Muscle of leg (tissue), 11 donors: ENCODE results near the gene CPEB4. TPM values are rescaled to one million over a fixed set of nuclear protein-coding genes. Genes with fewer than 3 reads are reported as not detected.

Experiments used
- DNase-seq: peaks from one replicate; pipeline ENCODE4 v3.0.0; 2013
- H3K27ac ChIP-seq: one replicate; pipeline ENCODE4 v1.5.1; 2013; ENCODE audit warnings: mild to moderate bottlenecking, low read length, control low read depth
- H3K27me3 ChIP-seq: one replicate; pipeline ENCODE4 v1.6.1; 2013; ENCODE audit warnings: low read length; ENCODE audit not compliant: control insufficient read depth, insufficient read depth
- H3K36me3 ChIP-seq: one replicate; pipeline ENCODE4 v1.6.1; 2013; ENCODE audit warnings: low read length; ENCODE audit not compliant: control insufficient read depth, insufficient read depth
- H3K4me1 ChIP-seq: one replicate; pipeline ENCODE4 v1.6.1; 2013; ENCODE audit warnings: low read length; ENCODE audit not compliant: control insufficient read depth, insufficient read depth
- H3K4me3 ChIP-seq: one replicate; pipeline ENCODE4 v1.5.1; 2013; ENCODE audit warnings: low read length, control low read depth
- H3K9me3 ChIP-seq: replicated peaks from 2 replicates; pipeline ENCODE4 v1.6.1; 2013; ENCODE audit warnings: low read depth, low read length; ENCODE audit not compliant: control insufficient read depth
- WGBS: methylation state at CpG from one replicate; pipeline ENCODE4 v1.1.5; 2013; ENCODE audit warnings: missing lambda C conversion rate; ENCODE audit not compliant: insufficient coverage; 5-methylcytosine and 5-hydroxymethylcytosine counted together
- polyA plus RNA-seq, 8 donors: library from polyadenylated mRNA; unstranded; fragments of 120-200 nt; gene quantifications; one replicate each; pipeline versions ENCODE4 v1.2.1 to v1.2.3, GENCODE V29; 2013; ENCODE audit warnings: inconsistent platforms in 1 of 8, low replicate concordance in 1 of 8; ENCODE audit not compliant: insufficient read length in 8 of 8, insufficient read depth in 1 of 8
- total RNA-seq: library from RNA; stranded (reverse); fragments of 120-200 nt; gene quantifications from one replicate; pipeline ENCODE4 v1.2.4, GENCODE V29; 2013

The CPEB4 gene
- total and polyA plus RNA-seq, 9 donors: 15.3 to 36.5 (median 22.7) TPM

- H3K27ac ChIP-seq: peak overlapping the region; percentile 11
- 26% methylated on average over 5 of the region's 10 CpGs for WGBS
- peak; percentile 42 for DNase-seq
Observed at GRCh38 chr5:173963182-173963838, 75.2 kb downstream of the CPEB4 start.

GRCh38 chr5:173963867-173964441 lies 75.8 kb downstream of the CPEB4 start:
- no peaks in the 10 kb centered on the region for H3K36me3 ChIP-seq
- peaks cover 3% of the 10 kb centered on the region for H3K4me1 ChIP-seq
- 51% methylated on average over 5 of the region's 19 CpGs for WGBS
- H3K27ac ChIP-seq: peak overlapping the region; percentile 11
- no peaks in the 10 kb centered on the region for H3K9me3 ChIP-seq
- DNase-seq: no peak
- H3K27me3 ChIP-seq: no peaks in the 10 kb centered on the region
- no peak overlapping the region for H3K4me3 ChIP-seq

More at GRCh38 chr5:173963182-173963838, 75.2 kb downstream of the CPEB4 start:
- Histone ChIP-seq H3K36me3 (no peaks in the 10 kb centered on the region), H3K27me3 (no peaks in the 10 kb centered on the region), H3K4me3 (no peak overlapping the region), H3K9me3 (no peaks in the 10 kb centered on the region), H3K4me1 (peaks cover 3% of the 10 kb centered on the region)

GRCh38 chr5:173964506-173964905 lies 76.4 kb downstream of the CPEB4 start:
- no peaks in the 10 kb centered on the region for H3K9me3 ChIP-seq
- H3K36me3 ChIP-seq: no peaks in the 10 kb centered on the region
- no peak for DNase-seq
- no CpG with 5 or more reads among the region's 1 CpG for WGBS
- no peaks in the 10 kb centered on the region for H3K27me3 ChIP-seq
- H3K4me3 ChIP-seq: no peak overlapping the region
- H3K27ac ChIP-seq: no peak overlapping the region
- H3K4me1 ChIP-seq: peaks cover 3% of the 10 kb centered on the region

GRCh38 chr5:173967241-173967640 lies 79.1 kb downstream of the CPEB4 start:
- peak; percentile 32 for DNase-seq
- 0% methylated on average over 2 of the region's 4 CpGs for WGBS
- H3K4me1 ChIP-seq: peaks cover 3% of the 10 kb centered on the region
- no peaks in the 10 kb centered on the region for H3K36me3 ChIP-seq
- H3K9me3 ChIP-seq: no peaks in the 10 kb centered on the region
- no peak overlapping the region for H3K27ac ChIP-seq
- no peak overlapping the region for H3K4me3 ChIP-seq
- peaks cover 2% of the 10 kb centered on the region for H3K27me3 ChIP-seq

GRCh38 chr5:173968154-173968797 lies 80.1 kb downstream of the CPEB4 start:
- Histone ChIP-seq H3K27me3 (peaks cover 2% of the 10 kb centered on the region), H3K4me1 (peaks cover 7% of the 10 kb centered on the region), H3K4me3 (no peak overlapping the region), H3K36me3 (no peaks in the 10 kb centered on the region), H3K27ac (no peak overlapping the region), H3K9me3 (no peaks in the 10 kb centered on the region)
- DNase-seq: no peak
- 27% methylated on average over 4 of the region's 9 CpGs for WGBS

GRCh38 chr5:173969167-173970049 lies 81.3 kb downstream of the CPEB4 start:
- peaks cover 8% of the 10 kb centered on the region for H3K27me3 ChIP-seq
- WGBS: 77% methylated on average over 10 of the region's 12 CpGs
- no peak overlapping the region for H3K27ac ChIP-seq
- no peaks in the 10 kb centered on the region for H3K36me3 ChIP-seq
- DNase-seq: no peak
- no peaks in the 10 kb centered on the region for H3K9me3 ChIP-seq
- H3K4me1 ChIP-seq: peaks cover 11% of the 10 kb centered on the region
- H3K4me3 ChIP-seq: no peak overlapping the region

GRCh38 chr5:173970878-173971650 lies 82.9 kb downstream of the CPEB4 start:
- 79% methylated on average over 17 of the region's 18 CpGs for WGBS

GRCh38 chr5:173971681-173972345 lies 83.7 kb downstream of the CPEB4 start:
- WGBS: 91% methylated on average over 5 of the region's 5 CpGs
- no peaks in the 10 kb centered on the region for H3K9me3 ChIP-seq
- H3K27me3 ChIP-seq: peaks cover 8% of the 10 kb centered on the region
- no peak for DNase-seq
- H3K4me3 ChIP-seq: no peak overlapping the region
- H3K27ac ChIP-seq: no peak overlapping the region
- H3K4me1 ChIP-seq: peaks cover 11% of the 10 kb centered on the region
- no peaks in the 10 kb centered on the region for H3K36me3 ChIP-seq

More at GRCh38 chr5:173970878-173971650, 82.9 kb downstream of the CPEB4 start:
- Histone ChIP-seq H3K36me3 (no peaks in the 10 kb centered on the region), H3K27ac (no peak overlapping the region), H3K9me3 (no peaks in the 10 kb centered on the region), H3K27me3 (peaks cover 8% of the 10 kb centered on the region), H3K4me3 (no peak overlapping the region), H3K4me1 (peaks cover 11% of the 10 kb centered on the region)
- DNase-seq: no peak

GRCh38 chr5:173972607-173972924 lies 84.4 kb downstream of the CPEB4 start:
- DNase-seq: no peak
- H3K27me3 ChIP-seq: peaks cover 8% of the 10 kb centered on the region
- WGBS: 23% methylated on average over 2 of the region's 6 CpGs
- no peaks in the 10 kb centered on the region for H3K36me3 ChIP-seq
- H3K4me1 ChIP-seq: peaks cover 11% of the 10 kb centered on the region
- peak overlapping the region; percentile 47 for H3K4me3 ChIP-seq
- H3K27ac ChIP-seq: no peak overlapping the region
- no peaks in the 10 kb centered on the region for H3K9me3 ChIP-seq
